Urinary bladder (tissue), 4 donors: ENCODE data around the gene POR. TPM values are rescaled to one million over a fixed set of nuclear protein-coding genes. Genes with fewer than 3 reads are reported as not detected.

Source experiments
- DNase-seq: peaks from one replicate; pipeline ENCODE4 v3.0.0-alpha.2; 2015; ENCODE audit errors: extremely low spot score
- H3K27ac ChIP-seq: one replicate; pipeline ENCODE4 v1.5.1; 2013; ENCODE audit warnings: low read depth, mild to moderate bottlenecking, moderate library complexity
- H3K36me3 ChIP-seq: one replicate; pipeline ENCODE4 v1.6.1; 2013; ENCODE audit warnings: mild to moderate bottlenecking, moderate library complexity; ENCODE audit not compliant: insufficient read depth
- H3K4me1 ChIP-seq: one replicate; pipeline ENCODE4 v1.6.1; 2013; ENCODE audit warnings: mild to moderate bottlenecking, moderate library complexity; ENCODE audit not compliant: insufficient read depth
- H3K4me3 ChIP-seq: one replicate; pipeline ENCODE4 v1.5.1; 2013; ENCODE audit warnings: low read depth, low read length
- WGBS: extraction: QIAGEN DNeasy Blood & Tissue Kit; methylation state at CpG from one replicate; pipeline ENCODE4 v1.1.7; 2013; 5-methylcytosine and 5-hydroxymethylcytosine counted together
- polyA plus RNA-seq: library from polyadenylated mRNA; stranded (reverse); fragments of 200-250 nt; gene quantifications from one replicate; pipeline ENCODE4 v1.2.3, GENCODE V29; 2013
- total RNA-seq: library from RNA; depleted of rRNA; stranded (reverse); fragments of >200 nt; gene quantifications from one replicate; pipeline ENCODE4 v1.2.3, GENCODE V29; 2014
- donor health status: healthy with polysubstance abuse.
- donor health status: healthy.

The POR gene
- total and polyA plus RNA-seq, 2 donors = 33.2 to 103 TPM

GRCh38 chr7:75943864-75944263, 28.9 kb downstream of the POR start:
- no peak overlapping the region for H3K27ac ChIP-seq
- no peak for DNase-seq
- H3K36me3 ChIP-seq = no peaks in the 10 kb centered on the region
- no peaks in the 10 kb centered on the region for H3K4me1 ChIP-seq
- WGBS = 93% methylated on average over 6 of the region's 6 CpGs
- H3K4me3 ChIP-seq = no peak overlapping the region

GRCh38 chr7:75944507-75944906, 29.6 kb downstream of the POR start:
- no peaks in the 10 kb centered on the region for H3K4me1 ChIP-seq
- WGBS = 97% methylated on average over 1 of the region's 1 CpG
- no peak overlapping the region for H3K4me3 ChIP-seq
- no peaks in the 10 kb centered on the region for H3K36me3 ChIP-seq
- H3K27ac ChIP-seq = no peak overlapping the region
- no peak for DNase-seq

- WGBS = 83% methylated on average over 8 of the region's 8 CpGs
- DNase-seq = no peak
- Histone ChIP-seq H3K27ac (no peak overlapping the region), H3K36me3 (no peaks in the 10 kb centered on the region), H3K4me3 (no peak overlapping the region), H3K4me1 (no peaks in the 10 kb centered on the region)
Observed at GRCh38 chr7:75945297-75946168, 30.6 kb downstream of the POR start.

- Histone ChIP-seq H3K36me3 (no peaks in the 10 kb centered on the region), H3K27ac (no peak overlapping the region), H3K4me1 (no peaks in the 10 kb centered on the region), H3K4me3 (no peak overlapping the region)
- 83% methylated on average over 8 of the region's 8 CpGs for WGBS
- no peak for DNase-seq
Observed at GRCh38 chr7:75946207-75946855, 31.4 kb downstream of the POR start.

GRCh38 chr7:75948179-75948578, 33.2 kb downstream of the POR start:
- WGBS = 75% methylated on average over 9 of the region's 9 CpGs
- Histone ChIP-seq H3K4me3 (no peak overlapping the region), H3K27ac (no peak overlapping the region), H3K36me3 (no peaks in the 10 kb centered on the region), H3K4me1 (no peaks in the 10 kb centered on the region)
- DNase-seq = no peak

- Histone ChIP-seq H3K27ac (no peak overlapping the region), H3K36me3 (no peaks in the 10 kb centered on the region), H3K4me3 (no peak overlapping the region), H3K4me1 (no peaks in the 10 kb centered on the region)
- no peak for DNase-seq
- 81% methylated on average over 15 of the region's 15 CpGs for WGBS
Observed at GRCh38 chr7:75950111-75950681, 35.2 kb downstream of the POR start.

GRCh38 chr7:75951506-75951905, 36.6 kb downstream of the POR start:
- no peak overlapping the region for H3K27ac ChIP-seq
- no peak for DNase-seq
- H3K36me3 ChIP-seq = peaks cover 4% of the 10 kb centered on the region
- WGBS = 77% methylated on average over 5 of the region's 5 CpGs
- no peak overlapping the region for H3K4me3 ChIP-seq
- H3K4me1 ChIP-seq = no peaks in the 10 kb centered on the region

GRCh38 chr7:75953431-75953830, 38.5 kb downstream of the POR start:
- no peak for DNase-seq
- Histone ChIP-seq H3K4me1 (no peaks in the 10 kb centered on the region), H3K36me3 (peaks cover 4% of the 10 kb centered on the region), H3K27ac (no peak overlapping the region), H3K4me3 (no peak overlapping the region)
- 96% methylated on average over 7 of the region's 7 CpGs for WGBS

- Histone ChIP-seq H3K4me3 (no peak overlapping the region), H3K4me1 (no peaks in the 10 kb centered on the region), H3K27ac (no peak overlapping the region), H3K36me3 (peaks cover 4% of the 10 kb centered on the region)
- WGBS = 90% methylated on average over 11 of the region's 11 CpGs
- DNase-seq = no peak
Observed at GRCh38 chr7:75953931-75954330, 39.0 kb downstream of the POR start.

GRCh38 chr7:75955331-75955955, 40.5 kb downstream of the POR start:
- no peaks in the 10 kb centered on the region for H3K4me1 ChIP-seq
- H3K4me3 ChIP-seq = no peak overlapping the region
- peaks cover 4% of the 10 kb centered on the region for H3K36me3 ChIP-seq
- DNase-seq = no peak
- WGBS = 88% methylated on average over 12 of the region's 12 CpGs
- no peak overlapping the region for H3K27ac ChIP-seq

- H3K36me3 ChIP-seq = peaks cover 4% of the 10 kb centered on the region
- no peak for DNase-seq
Observed at GRCh38 chr7:75957021-75957736, 42.2 kb downstream of the POR start.

GRCh38 chr7:75958802-75959543, 44.0 kb downstream of the POR start:
- DNase-seq = no peak
- Histone ChIP-seq H3K4me3 (no peak overlapping the region), H3K4me1 (no peaks in the 10 kb centered on the region), H3K36me3 (peaks cover 4% of the 10 kb centered on the region), H3K27ac (no peak overlapping the region)
- 87% methylated on average over 9 of the region's 9 CpGs for WGBS

More at GRCh38 chr7:75957021-75957736, 42.2 kb downstream of the POR start:
- Histone ChIP-seq H3K4me3 (no peak overlapping the region), H3K27ac (no peak overlapping the region), H3K4me1 (no peaks in the 10 kb centered on the region)
- 87% methylated on average over 16 of the region's 16 CpGs for WGBS
